Fibroblast of mammary gland (primary cell): ENCODE measurements around the gene MET.
"Not testable (repeated sequence)": the region's sequence is repeated elsewhere in the genome, so short reads cannot be mapped to it uniquely, and the experiment has no call there.

Experiments
- DNase-seq: peaks from one replicate; pipeline ENCODE4 v3.0.0-alpha.2; 2010; ENCODE audit warnings: low read depth
- H3K4me3 ChIP-seq: 2 replicates; pipeline ENCODE4 v1.5.1; 2011; ENCODE audit warnings: low read depth, mild to moderate bottlenecking, low read length, moderate library complexity; ENCODE audit not compliant: control insufficient read depth
- CTCF ChIP-seq: conservative IDR thresholded peaks from 2 replicates; pipeline ENCODE4 v1.5.1; 2011; ENCODE audit warnings: low read depth, low read length, inconsistent platforms; ENCODE audit not compliant: control insufficient read depth, insufficient read depth

MET gene

GRCh38 chr7:116710764-116711452 lies 38.9 kb downstream of the MET start:
- H3K4me3 ChIP-seq, result no peak overlapping the region
- no peak for DNase-seq
- TF ChIP-seq CTCF, result no peak

GRCh38 chr7:116711790-116712189 lies 39.8 kb downstream of the MET start:
- no peak overlapping the region for H3K4me3 ChIP-seq
- TF ChIP-seq CTCF, result no peak
- DNase-seq, result no peak

GRCh38 chr7:116713500-116713899 lies 41.5 kb downstream of the MET start:
- DNase-seq, result no peak
- no peak overlapping the region for H3K4me3 ChIP-seq
- TF ChIP-seq CTCF, result no peak

- DNase-seq, result peak; percentile 92
- H3K4me3 ChIP-seq, result no peak overlapping the region
- TF ChIP-seq CTCF, result no peak
These were observed 41.9 kb downstream of the MET start for GRCh38 chr7:116713918-116714317.

- TF ChIP-seq CTCF, result peak; percentile 43
- no peak overlapping the region for H3K4me3 ChIP-seq
- peak; percentile 72 for DNase-seq
These were observed 43.1 kb downstream of the MET start for GRCh38 chr7:116715077-116715476.

GRCh38 chr7:116717137-116717536 lies 45.1 kb downstream of the MET start:
- no peak for TF ChIP-seq CTCF
- DNase-seq, result no peak
- H3K4me3 ChIP-seq, result no peak overlapping the region

GRCh38 chr7:116723959-116724529 lies 52.0 kb downstream of the MET start:
- DNase-seq, H3K4me3 ChIP-seq: not testable (repeated sequence)
